GM18505 (cell line): Measurements from ENCODE around the gene SCN8A.

ENCODE experiments used
- ATAC-seq: cut with Tn5 transposase; IDR thresholded peaks from one replicate; pipeline ENCODE4 v1.9.1; 2021; ENCODE audit not compliant: unreplicated experiment
- POLR2A ChIP-seq: IDR thresholded peaks from 4 replicates; pipeline ENCODE4 v1.6.1; 2011; ENCODE audit warnings: borderline replicate concordance; ENCODE audit not compliant: insufficient read depth, insufficient read length; ENCODE audit errors: extremely low read depth

Gene SCN8A

DNA sequence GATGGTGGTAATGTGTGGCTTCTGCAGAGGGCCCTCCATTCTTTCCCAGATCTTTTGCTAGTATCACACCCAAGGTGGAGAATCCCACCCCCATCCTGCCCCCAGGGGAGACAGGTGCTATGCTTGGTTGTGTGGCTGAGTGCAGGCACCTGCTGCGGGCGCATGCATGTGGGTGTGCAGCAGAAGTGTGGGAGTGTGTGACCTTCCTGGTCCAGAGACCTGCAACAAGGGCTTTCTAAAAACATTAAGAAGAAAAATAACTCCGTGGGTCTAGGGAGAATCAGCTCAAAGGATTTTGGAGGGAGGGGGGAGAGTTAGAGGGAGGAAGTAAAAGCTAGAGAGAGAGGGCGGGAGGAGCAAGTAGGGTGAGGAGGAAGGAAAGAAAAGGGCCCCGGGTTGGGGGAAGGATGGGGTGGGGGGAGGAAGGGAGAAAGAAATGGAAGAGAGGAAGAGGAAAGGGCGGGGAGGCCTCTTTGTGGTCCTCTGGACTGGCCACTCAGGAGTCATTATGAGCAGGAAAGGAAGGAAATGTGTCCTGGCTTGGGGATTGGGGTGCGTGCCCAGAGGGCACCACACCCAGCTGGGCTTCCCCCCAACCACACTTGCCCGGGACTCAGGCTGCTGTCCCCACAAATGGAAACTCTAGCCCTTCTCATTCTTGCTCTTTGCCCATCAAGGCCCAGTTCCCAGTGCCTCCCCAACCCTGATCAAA, 260.5 kb downstream of the SCN8A start:
- TF ChIP-seq POLR2A: no peak
- ATAC-seq: no peak

DNA sequence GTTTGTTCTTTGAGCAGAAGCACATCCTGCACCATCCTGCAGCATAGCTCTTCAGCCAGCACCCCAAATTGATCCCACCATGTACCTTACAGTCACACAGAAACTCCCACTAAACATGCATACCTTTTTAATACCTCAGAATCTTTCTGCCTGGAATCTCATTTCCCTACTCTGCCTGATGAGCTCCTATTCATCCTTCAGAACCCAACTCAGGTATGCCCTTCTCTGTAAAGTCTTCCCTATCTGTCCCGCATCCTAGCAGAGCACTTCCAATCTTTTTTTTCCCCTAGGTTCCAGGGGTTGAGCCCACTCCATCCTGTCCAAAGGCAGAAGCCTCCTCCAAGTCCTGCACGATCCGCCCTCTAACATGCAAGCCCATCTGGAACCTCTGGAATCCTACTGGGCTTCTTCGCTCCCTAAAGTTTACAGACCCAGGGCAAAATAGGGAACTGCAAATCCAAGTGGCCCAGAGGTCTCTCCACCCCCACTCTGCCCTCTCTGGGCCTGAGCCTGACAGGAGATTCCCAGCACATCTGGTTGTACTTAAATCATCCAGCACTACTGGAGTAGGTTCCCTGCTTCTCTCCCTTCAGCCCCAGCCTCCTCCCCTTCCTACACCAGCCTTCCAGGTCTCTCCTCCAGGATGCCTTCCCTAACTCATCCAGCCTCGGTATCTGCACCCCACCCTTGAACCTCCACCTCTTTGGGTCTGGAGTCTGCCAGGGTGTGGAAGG, 261.5 kb downstream of the SCN8A start:
- TF ChIP-seq POLR2A: no peak

DNA sequence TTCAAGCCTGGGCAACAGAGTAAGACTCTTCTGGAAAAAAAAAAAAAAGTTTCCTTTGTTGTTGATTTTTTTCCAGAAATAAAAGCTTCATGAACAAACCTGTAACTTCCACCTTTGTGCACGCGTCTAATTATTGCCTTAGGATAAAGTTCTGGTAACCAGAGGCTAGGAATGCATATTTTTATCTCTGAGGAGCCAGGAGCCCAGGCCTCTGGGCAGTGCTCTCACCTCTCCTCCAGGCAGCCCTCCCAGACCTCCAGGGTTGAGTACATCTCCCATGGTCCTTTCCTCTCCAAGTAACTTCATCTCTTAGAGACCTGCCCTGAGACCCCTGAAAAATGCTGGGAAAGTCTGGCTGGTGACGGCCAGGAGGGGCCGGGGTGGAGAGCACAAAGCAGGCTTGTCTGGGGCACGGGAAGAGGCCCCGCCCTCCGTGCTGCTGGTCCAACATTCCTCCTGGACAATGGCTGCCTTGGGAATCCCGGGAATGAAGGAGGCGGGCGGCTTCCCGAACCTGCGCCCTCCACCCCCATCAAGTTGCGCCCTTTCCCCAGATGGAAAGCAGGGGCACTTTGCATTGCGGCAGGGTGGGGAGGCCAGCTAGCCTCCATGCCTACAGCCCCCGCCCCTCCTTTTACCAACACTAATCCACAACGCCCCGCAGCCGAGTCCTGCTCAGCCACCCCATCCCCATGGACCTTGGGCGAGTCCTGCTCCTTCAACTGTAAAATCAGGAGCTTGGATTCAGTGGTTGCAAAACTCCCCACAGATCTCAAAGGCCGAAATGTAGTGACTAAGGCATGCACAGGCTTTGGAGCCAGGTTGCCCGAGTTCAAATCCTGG, 264.8 kb downstream of the SCN8A start:
- TF ChIP-seq POLR2A: no peak
- no peak for ATAC-seq

More for the DNA sequence above, 261.5 kb downstream of the SCN8A start:
- no peak for ATAC-seq

DNA sequence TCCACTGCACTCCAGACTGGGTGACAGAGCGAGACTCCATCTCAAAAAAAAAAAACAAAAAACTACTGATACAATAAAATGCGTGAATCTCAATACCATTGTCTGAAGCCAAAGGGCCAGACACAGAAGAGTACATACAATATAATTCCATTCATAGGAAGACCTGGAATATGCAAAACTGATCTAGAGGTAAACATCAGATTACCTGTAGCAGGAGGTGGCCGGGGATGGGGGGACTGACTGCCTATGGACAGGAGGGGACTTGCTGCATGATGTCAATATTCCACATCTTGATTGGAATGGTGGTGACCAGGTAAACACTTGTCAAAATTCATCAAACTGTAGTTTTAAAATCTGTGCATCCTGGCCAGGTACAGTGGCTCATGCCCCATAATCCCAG, 270.0 kb downstream of the SCN8A start:
- no peak for TF ChIP-seq POLR2A
- no peak for ATAC-seq
